Measurements from ENCODE around the gene JAG1.

GRCh38 chr20:10671221-10671918, 2.4 kb downstream of the JAG1 start:
- TF ChIP-seq CTCF (IDR thresholded peaks at IDR 0.05) (peak; percentile 12 to 68 (median 54)), POLR2A (IDR thresholded peaks at IDR 0.05) (peak; percentile 28), POLR2AphosphoS5 (IDR thresholded peaks at IDR 0.05) (peak; percentile 70)

All from prostate gland (tissue), 2 donors.